ENCODE data around the gene RADX. TPM values are rescaled to one million over a fixed set of nuclear protein-coding genes. Genes with fewer than 3 reads are reported as not detected.
"Not testable (repeated sequence)": the region's sequence is repeated elsewhere in the genome, so short reads cannot be mapped to it uniquely, and the experiment has no call there.

The RADX gene, protein sequence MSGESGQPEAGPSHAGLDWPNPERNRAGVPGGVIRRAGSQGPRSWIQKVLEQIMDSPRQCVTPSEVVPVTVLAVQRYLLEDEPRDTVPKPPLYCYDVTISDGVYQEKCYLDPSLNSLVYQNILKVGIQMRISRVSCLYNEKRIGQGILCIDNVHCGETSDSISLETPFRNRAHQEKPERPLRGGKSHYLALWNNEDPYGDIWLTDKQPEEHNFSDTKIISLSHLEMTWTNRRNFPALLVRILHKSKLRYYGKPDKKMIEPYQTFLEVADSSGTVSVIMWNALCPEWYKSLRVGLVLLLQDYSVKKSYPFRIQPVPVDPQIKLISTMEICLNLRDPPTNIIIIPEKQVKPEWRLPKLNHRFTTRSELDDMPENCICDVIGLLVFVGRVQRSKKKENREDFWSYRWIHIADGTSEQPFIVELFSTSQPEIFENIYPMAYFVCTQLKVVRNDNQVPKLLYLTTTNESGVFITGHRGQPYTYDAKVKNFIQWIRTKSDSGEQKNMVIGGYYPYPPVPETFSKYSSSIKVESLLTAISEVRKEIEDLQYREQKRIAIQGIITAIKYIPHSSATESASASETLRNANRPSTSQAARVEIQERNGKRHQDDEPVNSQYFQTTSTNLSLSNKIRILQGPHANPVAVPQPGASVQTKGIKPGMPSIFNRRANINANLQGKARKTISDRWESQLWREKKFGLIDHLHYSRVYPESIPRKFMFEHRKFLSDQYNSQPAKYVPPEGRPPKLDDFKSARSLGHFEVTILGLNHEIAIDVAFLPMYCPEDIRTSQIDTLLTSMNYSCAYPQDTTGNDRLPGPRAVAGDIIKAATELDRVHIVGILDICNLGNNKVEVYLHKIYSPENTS
- total RNA-seq = 1 to 10 TPM; 6.9 to 7.4 TPM

DNA sequence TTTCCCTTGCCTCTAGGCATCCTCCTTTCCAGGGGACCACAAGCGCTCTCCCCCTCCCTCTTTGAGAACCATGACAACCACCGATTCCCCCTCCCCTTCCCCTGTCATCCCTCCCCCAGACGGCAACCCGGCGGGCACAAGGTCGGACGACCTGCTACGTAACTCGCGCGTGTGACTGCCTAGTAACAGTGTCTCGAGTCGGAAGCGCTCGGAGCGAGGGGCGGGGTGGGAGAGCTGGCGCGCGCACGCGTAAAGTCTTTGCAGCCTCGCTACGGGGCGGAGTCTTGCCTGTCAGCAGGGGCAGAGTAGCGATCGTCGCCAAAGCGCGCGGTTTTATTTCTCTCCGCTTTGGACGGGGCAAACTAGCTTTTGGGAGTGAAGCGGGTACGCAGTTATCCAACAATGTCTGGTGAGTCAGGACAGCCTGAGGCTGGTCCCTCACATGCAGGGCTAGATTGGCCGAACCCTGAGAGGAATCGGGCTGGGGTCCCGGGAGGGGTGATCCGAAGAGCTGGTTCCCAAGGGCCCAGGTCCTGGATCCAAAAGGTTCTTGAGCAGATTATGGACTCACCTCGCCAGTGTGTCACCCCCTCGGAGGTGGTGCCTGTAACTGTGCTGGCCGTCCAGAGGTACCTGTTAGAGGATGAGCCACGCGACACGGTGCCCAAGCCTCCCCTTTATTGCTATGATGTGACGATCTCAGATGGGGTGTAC lies at the start of gene RADX:
TSS of gene RADX (plus strand) at position 300 of the 714 bp plus-strand sequence. CDS start at position 403, 103 bp downstream.
- ChIA-PET POLR2A (interaction anchor here (1.0 kb wide), 1 partner anchor 128 kb away, joined by 3 read pairs; no protein-coding TSS in a partner anchor), CTCF (no interaction called here)

DNA sequence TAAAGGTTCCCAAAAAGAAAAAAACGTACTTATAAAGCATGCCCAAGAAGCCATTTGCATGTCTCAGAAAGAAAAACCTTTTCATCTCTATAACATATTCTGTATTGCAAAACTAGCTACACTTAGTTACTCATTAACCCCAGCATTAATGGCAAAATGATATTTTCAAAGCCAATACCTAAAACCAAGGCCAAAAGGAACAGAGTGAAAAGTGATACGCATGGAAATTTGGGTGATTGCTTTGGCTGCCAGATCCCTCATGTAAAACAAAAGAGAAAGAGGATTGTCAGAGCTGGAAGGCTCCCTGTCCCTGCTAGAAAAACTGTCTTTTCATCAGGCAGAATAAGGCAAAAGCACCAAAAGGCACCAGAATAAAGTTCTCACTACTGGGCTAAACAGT lies 46.8 kb upstream of the RADX start:
- CTCF ChIA-PET = no interaction called here
- POLR2A ChIA-PET = no interaction called here

DNA sequence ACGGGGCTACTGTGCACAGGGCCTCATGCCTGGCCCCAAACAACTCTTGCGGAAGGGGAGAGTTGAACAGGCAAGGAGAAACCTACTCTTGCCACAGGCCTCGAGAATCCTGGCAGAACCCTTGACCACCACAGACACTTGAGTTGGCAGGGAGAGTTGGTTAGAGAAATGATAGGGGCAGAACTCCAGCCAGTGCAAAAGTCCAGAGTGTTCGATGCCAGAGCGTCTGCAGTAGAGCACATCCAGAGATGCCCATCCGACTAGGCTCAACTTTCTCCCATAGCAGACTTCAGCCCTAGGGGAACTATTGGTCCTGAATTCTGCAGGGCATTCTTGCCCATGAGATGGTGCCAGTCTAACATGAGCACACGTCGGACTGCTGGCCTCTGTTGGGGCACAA lies 45.4 kb upstream of the RADX start:
- ChIA-PET POLR2A (no interaction called here), CTCF (no interaction called here)

DNA sequence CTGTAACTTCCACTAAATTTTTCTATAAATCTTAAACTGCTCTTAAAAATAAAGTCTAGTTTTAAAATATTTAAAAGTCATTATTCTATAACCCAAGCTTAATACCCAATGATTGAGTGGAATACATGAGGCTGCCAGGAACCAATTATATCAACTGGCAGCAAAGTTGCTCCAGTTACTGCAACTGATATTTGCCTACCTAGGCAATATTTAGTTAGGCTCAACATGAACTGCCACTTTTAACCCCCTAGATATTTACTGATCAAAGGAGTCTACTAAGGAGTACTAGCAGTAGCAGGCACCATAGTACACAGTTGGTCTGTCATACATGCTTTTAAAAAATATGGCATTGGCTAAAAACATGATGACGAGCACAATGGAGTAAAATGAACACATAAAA lies 29.9 kb upstream of the RADX start:
- POLR2A ChIA-PET = no interaction called here
- CTCF ChIA-PET = no interaction called here

DNA sequence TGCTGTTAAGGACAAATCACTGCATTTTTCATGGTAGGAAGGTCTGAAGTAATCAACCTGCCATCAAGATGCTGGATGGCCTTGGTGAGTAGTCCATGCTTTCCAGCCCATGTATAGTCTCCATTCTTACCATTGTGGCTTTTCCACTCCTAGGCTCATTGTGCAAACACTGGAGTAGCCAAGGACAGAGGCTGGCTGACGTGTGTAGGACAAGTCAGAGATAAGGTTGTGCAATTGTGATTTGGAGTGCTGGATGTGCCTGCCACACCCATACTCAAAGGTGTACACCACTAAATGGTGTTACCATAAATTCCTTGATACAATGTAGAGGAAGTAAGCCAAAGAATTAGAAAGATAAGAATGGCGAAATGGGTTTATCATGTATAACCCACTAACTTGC lies 26.3 kb upstream of the RADX start:
- POLR2A ChIA-PET = no interaction called here
- CTCF ChIA-PET = no interaction called here

- ChIA-PET CTCF (no interaction called here), POLR2A (no interaction called here)
Measured at GRCh38 chrX:106588801-106589200, 23.0 kb upstream of the RADX start.

DNA sequence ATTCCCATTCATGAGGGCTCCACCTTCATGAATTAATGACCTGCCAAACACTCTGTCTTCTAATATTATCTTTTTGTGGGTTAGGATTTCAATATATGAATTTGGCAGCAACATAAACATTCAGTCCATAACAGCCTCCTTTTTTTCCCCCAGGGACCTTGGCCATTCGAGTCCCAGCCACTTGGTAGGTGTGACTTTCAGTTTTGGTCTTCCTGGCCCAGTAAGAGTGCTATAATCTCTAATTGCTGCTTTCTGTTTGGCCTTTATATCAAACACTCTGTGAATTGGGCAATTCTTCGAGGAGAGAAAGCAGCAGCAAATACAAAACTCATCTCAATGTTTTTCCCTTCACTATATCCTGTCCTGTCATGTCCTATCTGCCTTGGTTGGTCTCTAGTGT lies 12.4 kb upstream of the RADX start:
- POLR2A ChIA-PET = no interaction called here
- CTCF ChIA-PET = no interaction called here

GRCh38 chrX:106606571-106606970 lies 5.2 kb upstream of the RADX start:
- ChIA-PET CTCF (no interaction called here), POLR2A (no interaction called here)

GRCh38 chrX:106608016-106608415 lies 3.8 kb upstream of the RADX start:
- POLR2A ChIA-PET = no interaction called here

DNA sequence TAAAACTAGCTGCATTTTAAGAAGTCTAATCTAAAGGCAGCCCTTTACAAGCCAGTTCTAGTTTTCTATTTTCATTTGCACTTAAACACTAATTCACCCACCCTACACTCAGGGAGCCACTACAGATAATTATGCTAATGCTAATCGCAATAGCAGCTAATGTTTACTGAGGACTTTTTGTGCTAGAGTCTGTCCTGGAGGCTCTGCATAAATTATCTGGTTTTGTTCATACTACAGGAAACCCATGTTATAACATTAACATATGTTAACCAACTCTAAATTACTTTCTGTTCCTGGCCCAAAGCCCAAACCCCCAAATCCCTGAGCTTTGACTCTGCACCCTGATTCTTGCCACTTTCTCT lies 480 bp upstream of the RADX start:
- ChIA-PET CTCF (no interaction called here), POLR2A (interaction anchor here (1.0 kb wide), 1 partner anchor 127 kb away, joined by 3 read pairs; no protein-coding TSS in a partner anchor)

More at GRCh38 chrX:106608016-106608415, 3.8 kb upstream of the RADX start:
- CTCF ChIA-PET = no interaction called here

- POLR2A ChIA-PET = no interaction called here
- CTCF ChIA-PET = no interaction called here
Measured at GRCh38 chrX:106612393-106612763, 600 bp downstream of the RADX start.

DNA sequence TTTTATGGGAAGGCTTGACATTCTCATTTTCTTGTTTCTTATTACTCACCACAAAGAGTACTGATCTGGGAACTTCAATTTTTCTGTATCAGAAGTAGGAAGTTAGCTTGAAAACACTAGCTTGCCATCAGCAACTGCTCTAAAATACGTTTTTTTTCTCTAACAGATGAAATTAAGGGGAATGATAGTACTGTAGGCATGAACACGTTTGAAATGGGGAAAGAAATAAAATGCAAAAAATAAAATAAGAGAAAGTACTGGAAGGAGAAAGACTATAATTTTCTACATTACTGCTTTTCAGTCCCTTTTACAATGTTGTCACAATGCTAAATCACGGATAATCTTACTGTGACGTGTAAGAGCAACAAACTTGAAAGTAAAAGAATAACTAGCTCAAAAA lies 1.5 kb downstream of the RADX start:
- CTCF ChIA-PET = no interaction called here
- POLR2A ChIA-PET = no interaction called here

- POLR2A ChIA-PET = no interaction called here
- CTCF ChIA-PET = no interaction called here
Measured at GRCh38 chrX:106615041-106615440, 3.3 kb downstream of the RADX start.

DNA sequence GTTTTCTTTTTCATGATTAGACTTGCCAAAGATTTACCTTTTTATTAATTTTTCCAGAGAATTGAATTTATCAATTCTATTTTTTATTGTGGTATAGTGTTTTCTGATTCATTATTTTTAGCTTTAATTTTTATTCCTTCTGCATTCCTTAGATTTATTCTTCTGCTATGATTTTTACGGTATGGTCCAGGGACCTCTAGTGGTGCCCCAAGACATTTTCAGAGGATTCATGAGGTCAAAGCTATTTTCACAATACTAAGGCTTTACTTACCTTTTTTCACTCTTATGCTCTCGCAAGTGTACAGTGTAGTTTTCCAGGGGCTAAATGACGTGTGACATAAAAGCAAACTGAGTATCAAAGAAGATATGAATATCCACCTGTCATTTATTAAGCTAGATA lies 8.0 kb downstream of the RADX start:
- ChIA-PET CTCF (no interaction called here), POLR2A (no interaction called here)

DNA sequence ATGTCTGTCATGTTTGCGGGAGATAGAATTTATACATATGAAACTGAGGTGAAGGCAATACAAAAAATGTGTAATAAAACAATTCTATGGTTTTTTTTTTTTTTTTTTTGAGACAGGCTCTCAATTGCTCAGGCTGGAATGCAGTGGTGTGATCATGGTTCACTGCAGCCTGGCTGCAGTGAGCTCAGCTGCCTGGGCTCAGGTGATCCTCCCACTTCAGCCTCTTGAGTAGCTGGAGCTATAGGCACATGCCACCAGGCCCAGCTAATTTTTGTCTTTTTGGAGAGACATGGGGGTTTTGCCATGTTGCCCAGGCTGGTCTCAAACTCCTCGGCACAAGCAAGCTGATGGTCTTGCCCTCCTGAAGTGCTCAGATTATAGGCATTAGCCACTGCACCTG lies 10.1 kb downstream of the RADX start:
- CTCF ChIA-PET = no interaction called here
- POLR2A ChIA-PET = no interaction called here

DNA sequence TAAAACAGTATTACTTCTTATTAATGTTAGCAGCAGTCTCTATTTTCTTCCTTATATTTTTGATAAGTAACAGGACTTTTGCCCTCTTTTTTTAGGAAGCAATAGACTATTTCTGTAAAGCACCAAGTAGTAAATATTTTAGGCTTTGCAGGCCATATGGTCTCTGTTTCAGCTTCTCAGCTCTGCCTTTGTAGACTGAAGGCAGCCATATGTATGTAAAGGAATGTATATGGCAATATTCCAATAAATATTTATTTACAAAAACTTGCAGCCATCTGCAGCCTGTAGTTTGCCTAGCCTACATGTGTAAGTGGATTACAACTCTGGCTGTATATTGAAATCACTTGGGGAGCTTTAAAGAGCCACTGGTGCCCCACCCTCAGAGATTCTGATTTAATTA lies 15.0 kb downstream of the RADX start:
- POLR2A ChIA-PET = no interaction called here
- CTCF ChIA-PET = no interaction called here

DNA sequence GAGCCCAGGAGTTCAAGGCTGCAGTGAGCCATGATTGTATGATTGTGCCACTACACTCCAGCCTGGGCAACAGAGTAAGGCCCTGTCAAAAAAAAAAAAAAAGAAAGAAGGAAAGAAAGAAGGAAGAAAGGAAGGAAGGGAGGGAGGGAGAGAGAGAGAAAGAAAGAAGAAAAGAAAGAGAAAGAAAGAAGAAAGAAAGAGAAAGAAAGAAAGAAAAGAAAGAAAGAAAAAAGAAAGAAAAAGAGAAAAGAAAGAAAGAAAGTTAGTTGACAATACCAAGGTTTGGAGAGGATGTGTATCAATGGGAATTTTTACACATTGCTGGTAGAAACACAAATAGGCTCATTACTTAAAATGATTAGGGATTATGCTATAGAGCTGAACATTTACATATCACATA lies 19.8 kb downstream of the RADX start:
- ChIA-PET CTCF (no interaction called here), POLR2A (no interaction called here)

- POLR2A ChIA-PET = no interaction called here
- CTCF ChIA-PET = no interaction called here
Measured at GRCh38 chrX:106649523-106650428, 38.0 kb downstream of the RADX start.

- POLR2A ChIA-PET, CTCF ChIA-PET: not testable (repeated sequence)
Measured at GRCh38 chrX:106653625-106654024, 41.8 kb downstream of the RADX start.

DNA sequence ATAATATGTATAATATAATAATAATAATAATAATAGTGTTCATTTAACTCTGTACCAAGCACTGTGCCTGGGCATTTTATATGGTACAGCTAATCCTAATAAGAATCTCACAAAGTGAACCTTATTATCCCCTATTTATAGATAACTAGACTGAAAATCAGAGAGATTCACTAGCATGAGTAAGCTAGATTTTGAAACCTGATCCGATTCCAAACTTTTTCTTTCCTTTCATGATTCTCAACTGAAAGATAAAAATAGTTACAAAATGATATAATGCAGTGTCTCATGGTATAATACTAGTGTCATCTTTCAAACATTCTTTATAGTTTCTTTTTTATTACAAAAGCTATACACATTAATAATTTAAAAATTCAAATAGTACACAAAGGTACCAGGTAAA lies 58.9 kb downstream of the RADX start:
- CTCF ChIA-PET = no interaction called here
- POLR2A ChIA-PET = no interaction called here
